Mesothelial cell of epicardium (in vitro differentiated cells): ENCODE results near the gene RPS3. TPM values are rescaled to one million over a fixed set of nuclear protein-coding genes. Genes with fewer than 3 reads are reported as not detected.

ENCODE experiments used
- DNase-seq, 2 experiments: peaks; one replicate each; pipeline ENCODE4 v3.0.0; 2021; ENCODE audit warnings: low spot score in 2 of 2; ENCODE audit not compliant: unreplicated experiment in 2 of 2
- H3K27ac Mint-ChIP-seq: 2 replicates; pipeline ENCODE4 v1.8.0; 2021; ENCODE audit warnings: mixed read lengths
- H3K27me3 Mint-ChIP-seq: 2 replicates; pipeline ENCODE4 v1.8.0; 2021; ENCODE audit warnings: low read depth, mixed read lengths
- H3K36me3 Mint-ChIP-seq: 2 replicates; pipeline ENCODE4 v1.8.0; 2021; ENCODE audit warnings: mixed read lengths
- H3K4me1 Mint-ChIP-seq: 2 replicates; pipeline ENCODE4 v1.8.0; 2021; ENCODE audit warnings: mixed read lengths
- H3K4me3 Mint-ChIP-seq: 2 replicates; pipeline ENCODE4 v1.8.0; 2021; ENCODE audit warnings: mild to moderate bottlenecking, moderate library complexity, mixed read lengths
- H3K9me3 Mint-ChIP-seq: 2 replicates; pipeline ENCODE4 v1.8.0; 2021; ENCODE audit warnings: mixed read lengths
- total RNA-seq: library from RNA; stranded (reverse); gene quantifications from 3 replicates; pipeline ENCODE4 v1.2.1, GENCODE V29; 2021
- TF ChIP-seq, protein P1 (sequence below): fragments of 200-600 bp; sonication (generic); IDR thresholded peaks from one replicate; pipeline ENCODE4 v1.5.0; 2021; ENCODE audit warnings: antibody characterized with exemption; ENCODE audit not compliant: unreplicated experiment

The RPS3 gene
- total RNA-seq, 1 donor from 2014 or later = 2,848 TPM

DNA sequence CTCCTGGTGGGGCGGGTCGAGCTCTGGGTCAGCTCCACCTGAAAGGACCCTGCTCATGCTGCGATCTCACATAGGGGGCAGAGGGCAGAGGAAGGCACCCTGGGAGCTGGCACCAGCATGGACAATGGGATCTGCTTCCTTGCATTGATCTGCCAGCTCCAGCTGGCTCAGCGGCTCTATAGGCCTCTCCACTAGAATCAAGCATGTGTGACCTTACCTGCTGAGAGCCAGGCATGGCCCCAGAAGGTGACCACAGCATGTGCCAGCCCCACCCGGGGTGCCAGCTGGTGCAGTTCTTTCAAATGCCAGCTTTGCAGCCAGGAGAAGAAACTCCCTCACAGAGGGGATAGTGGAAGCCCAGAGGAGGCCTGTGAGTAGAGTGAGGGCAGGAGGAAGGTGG is 55.7 kb downstream of the RPS3 start:
- TF ChIP-seq, protein P1, sequence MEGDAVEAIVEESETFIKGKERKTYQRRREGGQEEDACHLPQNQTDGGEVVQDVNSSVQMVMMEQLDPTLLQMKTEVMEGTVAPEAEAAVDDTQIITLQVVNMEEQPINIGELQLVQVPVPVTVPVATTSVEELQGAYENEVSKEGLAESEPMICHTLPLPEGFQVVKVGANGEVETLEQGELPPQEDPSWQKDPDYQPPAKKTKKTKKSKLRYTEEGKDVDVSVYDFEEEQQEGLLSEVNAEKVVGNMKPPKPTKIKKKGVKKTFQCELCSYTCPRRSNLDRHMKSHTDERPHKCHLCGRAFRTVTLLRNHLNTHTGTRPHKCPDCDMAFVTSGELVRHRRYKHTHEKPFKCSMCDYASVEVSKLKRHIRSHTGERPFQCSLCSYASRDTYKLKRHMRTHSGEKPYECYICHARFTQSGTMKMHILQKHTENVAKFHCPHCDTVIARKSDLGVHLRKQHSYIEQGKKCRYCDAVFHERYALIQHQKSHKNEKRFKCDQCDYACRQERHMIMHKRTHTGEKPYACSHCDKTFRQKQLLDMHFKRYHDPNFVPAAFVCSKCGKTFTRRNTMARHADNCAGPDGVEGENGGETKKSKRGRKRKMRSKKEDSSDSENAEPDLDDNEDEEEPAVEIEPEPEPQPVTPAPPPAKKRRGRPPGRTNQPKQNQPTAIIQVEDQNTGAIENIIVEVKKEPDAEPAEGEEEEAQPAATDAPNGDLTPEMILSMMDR = no peak
- Mint-ChIP-seq H3K4me1 (no peaks in the 10 kb centered on the region), H3K9me3 (no peaks in the 10 kb centered on the region), H3K4me3 (no peak overlapping the region), H3K27me3 (no peaks in the 10 kb centered on the region), H3K36me3 (no peaks in the 10 kb centered on the region), H3K27ac (no peak overlapping the region)
- no peak for DNase-seq

Other genes starting within 250 kb of the RPS3 start
- gene SLCO2B1, start 248.4 kb upstream of the RPS3 start, total RNA-seq = 0.44 to 0.45 TPM in 2 of 3 replicates, not detected in the other
- 0.07 to 0.11 TPM (median 0.11 TPM) in 3 replicates for gene TPBGL, start 158.7 kb upstream of the RPS3 start, total RNA-seq
- gene ARRB1, start 47.9 kb upstream of the RPS3 start, total RNA-seq = 15.9 to 17.5 TPM (median 16.5 TPM) in 3 replicates
- gene KLHL35, start 33.7 kb downstream of the RPS3 start, total RNA-seq = 0.38 to 0.67 TPM (median 0.59 TPM) in 3 replicates
- 8.0 to 8.2 TPM (median 8.1 TPM) in 3 replicates for gene GDPD5, start 126.4 kb downstream of the RPS3 start, total RNA-seq
- 360 to 375 TPM (median 373 TPM) in 3 replicates for gene SERPINH1, start 162.7 kb downstream of the RPS3 start, total RNA-seq